HepG2 (cell line): ENCODE results near the gene UBE2D3. TPM values are rescaled to one million over a fixed set of nuclear protein-coding genes. Genes with fewer than 3 reads are reported as not detected.

Experiments
- AHR ChIP-seq: IDR thresholded peaks from 2 replicates; pipeline ENCODE4 v1.6.1; 2018; ENCODE audit warnings: missing genetic modification reagents, missing compliant biosample characterization
- CBX2 ChIP-seq, 2 experiments: fragments of 200-600 bp in 1 of 2; sonication (generic); formaldehyde crosslinking in 1 of 2; IDR thresholded peaks; 2 replicates each; pipeline versions ENCODE4 v1.7.0 to v1.8.1; 2018 to 2022; ENCODE audit warnings: low read depth in 2 of 2, low read length in 1 of 2, mild to moderate bottlenecking in 1 of 2, missing genetic modification reagents in 1 of 2
- CEBPB ChIP-seq: IDR thresholded peaks from 2 replicates; pipeline ENCODE4 v1.6.1; 2011; ENCODE audit warnings: low read depth, low read length, improper control_type of control experiment, borderline replicate concordance
- CTCF ChIP-seq: sonication (generic); formaldehyde crosslinking; IDR thresholded peaks from 2 replicates; pipeline ENCODE4 v1.5.0; 2020; ENCODE audit warnings: mild to moderate bottlenecking, missing genetic modification reagents, moderate library complexity
- GABPB1 ChIP-seq: IDR thresholded peaks from 2 replicates; pipeline ENCODE4 v1.6.1; 2016; ENCODE audit warnings: mild to moderate bottlenecking, missing genetic modification reagents, moderate library complexity, missing compliant biosample characterization
- HNF1B ChIP-seq: sonication (generic); formaldehyde crosslinking; IDR thresholded peaks from 2 replicates; pipeline ENCODE4 v1.5.1; 2020; ENCODE audit warnings: mild to moderate bottlenecking, moderate library complexity, missing genetic modification reagents
- MTA3 ChIP-seq: sonication (generic); formaldehyde crosslinking; IDR thresholded peaks from 2 replicates; pipeline ENCODE4 v1.4.0; 2020; ENCODE audit warnings: missing genetic modification reagents
- NFE2 ChIP-seq: sonication (generic); formaldehyde crosslinking; IDR thresholded peaks from 2 replicates; pipeline ENCODE4 v1.4.0; 2020; ENCODE audit warnings: missing genetic modification reagents
- RBFOX2 ChIP-seq: fragments of 200-400 bp; formaldehyde crosslinking; IDR thresholded peaks from 2 replicates; pipeline ENCODE4 v1.6.1; 2017; ENCODE audit warnings: low read depth, mild to moderate bottlenecking, low read length
- REXO4 ChIP-seq: sonication (generic); formaldehyde crosslinking; IDR thresholded peaks from 2 replicates; pipeline ENCODE4 v1.8.0; 2022; ENCODE audit warnings: missing genetic modification reagents, mild to moderate bottlenecking, borderline replicate concordance
- THRA ChIP-seq: sonication (generic); formaldehyde crosslinking; IDR thresholded peaks from 2 replicates; pipeline ENCODE4 v1.4.0; 2020; ENCODE audit warnings: missing genetic modification reagents, borderline replicate concordance
- U2AF1 ChIP-seq: fragments of 200-400 bp; formaldehyde crosslinking; optimal IDR thresholded peaks from 2 replicates; pipeline ENCODE3; 2017; ENCODE audit warnings: mild to moderate bottlenecking, low read depth, low read length
- ZBTB2 ChIP-seq: sonication (generic); formaldehyde crosslinking; IDR thresholded peaks from 2 replicates; pipeline ENCODE4 v1.8.0; 2022; ENCODE audit warnings: low read depth, missing genetic modification reagents
- ZBTB26 ChIP-seq: IDR thresholded peaks from 2 replicates; pipeline ENCODE4 v1.6.1; 2016; ENCODE audit warnings: missing compliant biosample characterization, missing genetic modification reagents, borderline replicate concordance
- ZC3H13 ChIP-seq: sonication (generic); formaldehyde crosslinking; IDR thresholded peaks from 2 replicates; pipeline ENCODE4 v1.8.1; 2023; ENCODE audit warnings: mild to moderate bottlenecking, missing genetic modification reagents, moderate library complexity
- ZFX ChIP-seq: sonication (generic); formaldehyde crosslinking; IDR thresholded peaks from 2 replicates; pipeline ENCODE4 v1.4.0; 2020; ENCODE audit warnings: mild to moderate bottlenecking, low read depth, missing genetic modification reagents, moderate library complexity
- ZNF530 ChIP-seq: sonication (generic); formaldehyde crosslinking; IDR thresholded peaks from 2 replicates; pipeline ENCODE4 v1.5.0; 2020; ENCODE audit warnings: low read depth, mild to moderate bottlenecking, missing genetic modification reagents
- ZNF558 ChIP-seq: sonication (generic); formaldehyde crosslinking; IDR thresholded peaks from 2 replicates; pipeline ENCODE4 v1.9.0; 2022; ENCODE audit warnings: mild to moderate bottlenecking, missing genetic modification reagents, borderline replicate concordance
- ZNF672 ChIP-seq: sonication (generic); formaldehyde crosslinking; IDR thresholded peaks from 2 replicates; pipeline ENCODE4 v1.8.1; 2022; ENCODE audit warnings: missing genetic modification reagents
- ZNF678 ChIP-seq: sonication (generic); formaldehyde crosslinking; IDR thresholded peaks from 2 replicates; pipeline ENCODE4 v1.4.0; 2020; ENCODE audit warnings: mild to moderate bottlenecking, missing genetic modification reagents
- ZNF878 ChIP-seq: sonication (generic); formaldehyde crosslinking; IDR thresholded peaks from 2 replicates; pipeline ENCODE4 v1.8.1; 2023; ENCODE audit warnings: mild to moderate bottlenecking, missing genetic modification reagents, moderate library complexity
- polyA plus RNA-seq, 8 experiments: library from polyadenylated mRNA; depleted of rRNA in 3 of 8; stranded (reverse) in 7 of 8; unstranded in 1 of 8; fragments of >200 nt; fragmentation: Illumina TruSeq in 4 of 8; extraction: Trizol in 4 of 8; gene quantifications; 2 replicates each; pipeline versions ENCODE4 v1.2.1 to v1.2.3, GENCODE V29; 2011 to 2016; ENCODE audit warnings: low read depth in 4 of 8, missing spikeins in 1 of 8, mixed read lengths in 1 of 8; ENCODE audit not compliant: insufficient read depth in 1 of 8
- total RNA-seq, 5 experiments: library from RNA; depleted of rRNA; stranded (reverse); fragments of >200 nt; fragmentation: Illumina TruSeq; extraction: Trizol; gene quantifications; 2 replicates each; pipeline ENCODE4 v1.2.3, GENCODE V29; 2016; ENCODE audit warnings: low read depth in 1 of 5

UBE2D3 gene
- total and polyA plus RNA-seq, 2 of the 13 experiments (the other 11 are each of a cell fraction or from before 2014, with no cell fraction given): 224 to 293 TPM

GRCh38 chr4:102760645-102761295 lies 66.6 kb downstream of the UBE2D3 start, which contains the start of gene MANBA (continued):
- peak; percentile 34 for TF ChIP-seq HNF1B (CRISPR knock-in tag)
- no peak for TF ChIP-seq MTA3 (CRISPR knock-in tag)
- no peak for TF ChIP-seq U2AF1
- TF ChIP-seq AHR (CRISPR knock-in tag): peak; percentile 75; the same call in 1 of the 2 replicates
- TF ChIP-seq RBFOX2: peak; percentile 81
- 0 out of 2 replicates have a peak, but pooled peaks have one; percentile 65 for TF ChIP-seq ZNF558 (CRISPR knock-in tag)
- TF ChIP-seq ZC3H13 (CRISPR knock-in tag): no peak
- TF ChIP-seq ZNF878 (CRISPR knock-in tag): peak; percentile 79
- TF ChIP-seq ZNF678 (CRISPR knock-in tag): no peak
- TF ChIP-seq THRA (CRISPR knock-in tag): no peak
- no peak for TF ChIP-seq ZBTB26
- no peak for TF ChIP-seq ZBTB2 (CRISPR knock-in tag)
- peak; percentile 49; the same call in 1 of the 2 replicates for TF ChIP-seq REXO4 (CRISPR knock-in tag)
- no peak for TF ChIP-seq ZNF530 (CRISPR knock-in tag)
- peak; percentile 27; the same call in 1 of the 2 replicates for TF ChIP-seq CTCF (CRISPR knock-in tag)
- peak; percentile 96 for TF ChIP-seq ZFX (CRISPR knock-in tag)
- TF ChIP-seq GABPB1 (CRISPR knock-in tag): peak; percentile 84
- no peak for TF ChIP-seq CBX2 (IDR thresholded peaks at IDR 0.05; ENCODE audit: low read depth, low read length)
- 0 out of 2 replicates have a peak, but pooled peaks have one; percentile 38 for TF ChIP-seq CBX2 (CRISPR knock-in tag; IDR thresholded peaks at IDR 0.05; ENCODE audit: low read depth)
- TF ChIP-seq CEBPB: no peak
- TF ChIP-seq ZNF672 (CRISPR knock-in tag): no peak
- TF ChIP-seq NFE2 (CRISPR knock-in tag): no peak
